Mucosa of rectum (tissue), 2 donors: ENCODE data around the gene CCDC91.

Experiments used
- H3K27ac ChIP-seq, 2 donors: one replicate each; pipeline ENCODE4 v1.7.0; 2013; ENCODE audit warnings: inconsistent platforms in 2 of 2, low read depth in 2 of 2, low read length in 2 of 2
- H3K27me3 ChIP-seq, 2 donors: one replicate each; pipeline ENCODE4 v1.7.0; 2013; ENCODE audit warnings: low read length in 2 of 2; ENCODE audit not compliant: control insufficient read depth in 2 of 2, insufficient read depth in 2 of 2
- H3K36me3 ChIP-seq, 2 donors: one replicate each; pipeline ENCODE4 v1.7.0; 2013; ENCODE audit warnings: low read length in 2 of 2; ENCODE audit not compliant: control insufficient read depth in 2 of 2, insufficient read depth in 2 of 2
- H3K4me1 ChIP-seq, 2 donors: one replicate each; pipeline ENCODE4 v1.7.0; 2013; ENCODE audit warnings: low read length in 2 of 2, mild to moderate bottlenecking in 1 of 2; ENCODE audit not compliant: control insufficient read depth in 2 of 2, insufficient read depth in 2 of 2
- H3K4me3 ChIP-seq, 2 donors: one replicate each; pipeline ENCODE4 v1.7.0; 2013; ENCODE audit warnings: low read length in 2 of 2
- H3K9ac ChIP-seq, 2 donors: one replicate each; pipeline ENCODE4 v1.7.0; 2013; ENCODE audit warnings: low read length in 2 of 2, low read depth in 1 of 2, mild to moderate bottlenecking in 1 of 2
- H3K9me3 ChIP-seq, 2 donors: one replicate each; pipeline ENCODE4 v1.7.0; 2013; ENCODE audit warnings: low read length in 2 of 2; ENCODE audit not compliant: control insufficient read depth in 2 of 2
- donor health status: healthy.
- donor health status: Normal muscosa, but diverticular disease.

Gene CCDC91

DNA sequence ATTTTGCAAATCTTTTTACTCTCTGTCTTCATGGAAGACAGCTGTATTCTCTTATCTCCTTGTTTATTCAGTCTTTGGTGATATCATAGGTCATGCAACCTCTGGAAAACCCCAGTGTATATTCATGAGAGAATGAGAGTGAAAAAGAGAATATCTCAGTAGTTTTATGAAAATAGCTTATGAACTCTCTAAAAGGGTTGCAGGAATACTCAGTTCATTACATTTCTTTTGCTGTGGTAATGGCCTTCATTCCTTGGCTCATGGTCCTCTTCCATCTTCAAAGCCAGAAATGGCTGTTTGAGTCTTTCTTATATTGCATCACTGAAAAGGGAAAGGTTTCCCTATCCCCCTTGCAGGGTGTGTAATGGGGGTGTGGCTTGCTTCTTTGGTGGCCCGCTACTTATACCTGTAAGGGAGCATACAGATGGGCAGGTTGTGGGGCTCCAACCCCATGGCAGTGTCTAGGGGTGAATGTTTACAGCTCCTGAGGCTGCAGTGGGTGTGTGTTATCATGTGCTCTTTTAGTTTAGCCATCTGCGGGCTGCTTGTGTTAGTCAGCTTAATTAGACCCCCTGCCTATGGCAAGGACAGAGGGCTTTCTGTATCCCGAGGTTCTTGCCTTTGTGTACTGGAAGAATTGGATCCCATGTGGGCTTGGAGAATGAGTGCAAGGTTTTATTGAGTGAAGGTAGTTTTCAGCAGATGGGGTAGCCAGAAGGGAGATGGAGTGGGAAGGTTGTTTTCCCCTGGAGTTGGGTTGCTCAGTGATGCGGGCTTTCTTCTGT lies 150.2 kb downstream of the CCDC91 start:
- H3K9me3 ChIP-seq: no peaks in the 10 kb centered on the region
- no peak overlapping the region for H3K4me3 ChIP-seq
- no peak overlapping the region for H3K9ac ChIP-seq
- no peak overlapping the region for H3K27ac ChIP-seq
- H3K27me3 ChIP-seq: no peaks in the 10 kb centered on the region
- H3K4me1 ChIP-seq: no peaks in the 10 kb centered on the region
- H3K36me3 ChIP-seq: no peaks in the 10 kb centered on the region

DNA sequence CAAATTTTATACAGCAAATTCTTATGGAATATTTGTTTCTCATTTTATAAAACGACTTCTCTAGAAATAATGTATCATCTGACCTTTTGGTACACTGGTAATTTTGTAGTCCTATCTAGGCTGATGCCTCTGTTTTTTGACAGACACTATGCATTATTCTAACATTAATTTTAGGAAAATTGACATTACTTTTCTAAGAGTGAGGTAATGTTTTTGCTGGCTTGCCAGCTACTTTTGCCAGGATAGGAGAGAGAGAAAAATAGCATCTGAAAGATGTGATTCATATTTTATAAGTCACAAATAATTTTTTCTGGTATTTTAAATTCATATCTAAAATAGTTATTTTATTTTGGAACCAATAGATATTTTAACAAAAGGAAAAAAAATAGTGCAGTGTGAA lies 153.5 kb downstream of the CCDC91 start:
- Histone ChIP-seq H3K27ac (no peak overlapping the region), H3K4me3 (no peak overlapping the region), H3K27me3 (no peaks in the 10 kb centered on the region), H3K9ac (no peak overlapping the region), H3K4me1 (no peaks in the 10 kb centered on the region), H3K9me3 (no peaks in the 10 kb centered on the region), H3K36me3 (no peaks in the 10 kb centered on the region)

DNA sequence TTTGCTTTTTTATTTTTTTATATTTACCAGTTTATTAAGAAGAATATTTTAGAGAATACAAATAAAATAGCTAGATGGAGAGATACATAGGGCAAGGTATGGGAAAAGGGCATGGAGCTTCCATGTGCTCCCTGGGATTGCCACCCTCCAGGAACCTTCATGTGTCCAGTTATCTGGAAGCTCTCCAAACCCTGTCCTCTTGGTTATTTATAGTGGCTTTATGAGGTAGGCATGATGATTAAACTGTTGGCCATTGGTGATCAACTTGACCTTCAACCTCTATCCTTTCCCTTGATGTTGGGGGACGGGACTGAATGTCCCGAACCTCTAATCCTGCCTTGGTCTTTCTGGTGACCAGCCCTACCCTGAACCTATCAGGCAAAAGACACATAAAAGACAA lies 156.3 kb downstream of the CCDC91 start:
- Histone ChIP-seq H3K4me1 (no peaks in the 10 kb centered on the region), H3K9ac (no peak overlapping the region), H3K27ac (no peak overlapping the region), H3K27me3 (no peaks in the 10 kb centered on the region), H3K9me3 (no peaks in the 10 kb centered on the region), H3K4me3 (no peak overlapping the region), H3K36me3 (no peaks in the 10 kb centered on the region)

DNA sequence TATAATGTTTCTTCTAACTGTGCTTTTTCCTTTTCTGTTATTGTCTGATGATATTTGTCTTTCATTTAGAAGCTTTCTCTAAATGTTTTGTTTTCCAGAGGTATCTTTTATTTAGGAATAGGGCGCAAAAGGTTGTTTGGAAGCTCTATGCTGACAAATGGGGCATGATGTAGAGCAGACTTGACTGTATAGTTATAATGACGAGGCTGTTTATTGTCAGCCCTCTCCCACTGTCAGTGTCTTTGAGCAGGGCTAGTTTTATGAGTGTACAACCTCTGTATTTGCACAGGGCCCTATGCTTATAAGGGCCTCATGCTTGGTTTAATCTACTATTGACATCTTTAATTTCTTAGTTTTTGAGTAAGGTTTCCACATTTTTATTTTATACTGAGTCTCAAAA lies 158.9 kb downstream of the CCDC91 start:
- Histone ChIP-seq H3K36me3 (no peaks in the 10 kb centered on the region), H3K9me3 (no peaks in the 10 kb centered on the region), H3K4me3 (no peak overlapping the region), H3K9ac (no peak overlapping the region), H3K27me3 (no peaks in the 10 kb centered on the region), H3K4me1 (no peaks in the 10 kb centered on the region), H3K27ac (no peak overlapping the region)

DNA sequence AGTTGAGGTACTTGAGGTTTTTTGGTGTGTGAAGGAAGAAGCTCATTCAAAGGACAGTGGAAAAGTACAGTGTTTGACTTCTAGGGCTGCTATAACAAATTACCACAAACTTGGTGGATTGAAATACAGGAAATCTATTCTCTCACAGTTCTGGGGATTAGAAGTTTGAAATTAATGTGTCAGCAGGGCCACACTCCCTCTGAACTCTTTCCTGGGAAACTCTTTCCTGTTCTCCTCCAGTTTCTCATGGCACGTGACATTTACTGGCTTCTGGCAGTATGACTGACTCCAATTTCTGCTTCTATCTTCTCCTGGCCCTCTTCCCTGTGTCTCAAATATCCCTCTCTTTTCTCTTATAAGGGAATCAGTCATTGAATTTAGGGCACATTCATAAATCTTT lies 160.2 kb downstream of the CCDC91 start:
- Histone ChIP-seq H3K4me3 (no peak overlapping the region), H3K4me1 (no peaks in the 10 kb centered on the region), H3K27me3 (no peaks in the 10 kb centered on the region), H3K27ac (no peak overlapping the region), H3K9ac (no peak overlapping the region), H3K9me3 (no peaks in the 10 kb centered on the region), H3K36me3 (no peaks in the 10 kb centered on the region)

DNA sequence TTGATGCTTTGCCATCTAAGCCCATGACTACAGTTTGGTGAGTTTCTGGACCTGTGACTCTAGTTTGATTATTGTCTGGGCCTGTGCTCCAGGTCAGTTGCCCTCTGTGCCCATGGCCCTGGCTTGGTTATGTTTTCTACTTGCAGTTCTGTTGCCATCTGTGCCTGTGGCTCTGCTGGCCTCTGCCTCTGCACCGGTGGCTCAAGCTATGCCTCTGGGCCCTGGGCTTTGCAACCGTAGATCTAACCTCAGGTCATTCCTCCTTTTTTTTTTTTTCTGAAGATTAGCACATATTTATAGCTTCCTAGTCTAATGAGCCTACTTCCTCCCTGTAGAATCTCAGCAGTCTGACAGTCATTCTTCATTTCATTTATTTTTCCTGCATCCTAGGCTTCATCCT lies 161.2 kb downstream of the CCDC91 start:
- H3K9ac ChIP-seq: no peak overlapping the region
- H3K36me3 ChIP-seq: no peaks in the 10 kb centered on the region
- H3K27ac ChIP-seq: no peak overlapping the region
- H3K4me1 ChIP-seq: no peaks in the 10 kb centered on the region
- H3K27me3 ChIP-seq: no peaks in the 10 kb centered on the region
- no peak overlapping the region for H3K4me3 ChIP-seq
- H3K9me3 ChIP-seq: no peaks in the 10 kb centered on the region

DNA sequence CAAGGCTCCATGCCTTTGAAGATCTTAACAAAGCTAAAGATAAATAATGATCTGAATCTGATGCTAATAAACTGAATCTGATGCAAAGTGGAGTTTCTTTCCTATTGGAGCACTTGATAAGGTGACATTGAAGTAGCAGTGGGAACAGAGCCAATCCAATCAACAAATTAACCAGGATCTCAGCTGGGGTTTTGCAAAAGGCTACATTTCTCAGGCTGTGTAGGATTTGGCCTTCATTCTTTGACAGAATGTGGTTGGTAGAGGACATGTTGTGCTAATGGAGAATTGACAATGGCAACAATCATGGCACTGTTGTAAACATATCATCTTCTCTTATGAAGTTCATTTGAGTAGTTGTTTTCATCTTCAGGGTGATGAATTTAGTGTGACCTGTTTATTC lies 164.9 kb downstream of the CCDC91 start:
- no peak overlapping the region for H3K27ac ChIP-seq

DNA sequence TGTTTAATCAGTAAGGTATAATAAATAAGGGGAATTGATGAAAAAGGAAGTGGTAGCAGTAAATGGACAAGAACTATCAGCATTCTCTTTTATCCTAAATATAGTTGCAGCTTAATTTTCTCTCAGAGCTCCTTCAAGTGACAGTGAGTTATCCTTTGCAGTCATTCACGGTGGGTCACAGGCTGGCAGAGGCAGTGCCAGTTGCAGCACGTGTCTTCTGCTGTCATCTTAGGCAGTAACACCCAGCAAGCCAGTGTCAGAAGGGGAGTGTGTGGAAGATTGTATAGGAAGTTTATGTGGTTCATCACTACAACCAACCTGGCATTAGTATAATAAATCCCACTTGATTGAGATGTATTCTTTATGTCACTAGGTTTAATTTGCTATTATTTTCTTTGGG lies 170.0 kb downstream of the CCDC91 start:
- no peak overlapping the region for H3K9ac ChIP-seq
- H3K36me3 ChIP-seq: no peaks in the 10 kb centered on the region
- no peak overlapping the region for H3K27ac ChIP-seq
- H3K27me3 ChIP-seq: no peaks in the 10 kb centered on the region
- H3K4me3 ChIP-seq: no peak overlapping the region
- no peaks in the 10 kb centered on the region for H3K4me1 ChIP-seq
- H3K9me3 ChIP-seq: no peaks in the 10 kb centered on the region

More for the DNA sequence above, 164.9 kb downstream of the CCDC91 start:
- Histone ChIP-seq H3K36me3 (no peaks in the 10 kb centered on the region), H3K9me3 (no peaks in the 10 kb centered on the region), H3K9ac (no peak overlapping the region), H3K4me3 (no peak overlapping the region), H3K27me3 (no peaks in the 10 kb centered on the region), H3K4me1 (no peaks in the 10 kb centered on the region)

DNA sequence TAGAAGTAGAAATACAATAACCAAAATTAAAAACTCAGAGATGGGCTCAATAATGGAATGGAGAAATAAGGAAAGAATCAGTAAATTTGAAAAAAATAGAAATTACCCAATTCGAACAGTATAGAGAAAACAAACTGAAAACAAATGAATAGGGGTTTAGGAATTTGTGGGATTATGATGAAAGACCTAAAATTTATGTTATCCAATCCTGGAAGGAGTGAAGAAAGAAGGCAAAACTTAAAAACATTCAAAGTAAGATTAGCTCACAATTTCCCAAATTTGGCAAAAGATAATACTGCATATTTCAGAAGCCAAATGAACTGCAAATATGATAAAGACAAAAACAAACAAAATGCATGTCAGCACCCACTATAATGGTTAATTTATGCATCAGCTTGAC lies 177.1 kb downstream of the CCDC91 start:
- no peaks in the 10 kb centered on the region for H3K4me1 ChIP-seq
- peaks cover 7 to 11% of the 10 kb centered on the region in 2 donors for H3K9me3 ChIP-seq
- H3K4me3 ChIP-seq: no peak overlapping the region
- H3K27ac ChIP-seq: no peak overlapping the region
- peaks cover 0 to 12% of the 10 kb centered on the region in 2 donors for H3K36me3 ChIP-seq
- no peaks in the 10 kb centered on the region for H3K27me3 ChIP-seq
- H3K9ac ChIP-seq: no peak overlapping the region

DNA sequence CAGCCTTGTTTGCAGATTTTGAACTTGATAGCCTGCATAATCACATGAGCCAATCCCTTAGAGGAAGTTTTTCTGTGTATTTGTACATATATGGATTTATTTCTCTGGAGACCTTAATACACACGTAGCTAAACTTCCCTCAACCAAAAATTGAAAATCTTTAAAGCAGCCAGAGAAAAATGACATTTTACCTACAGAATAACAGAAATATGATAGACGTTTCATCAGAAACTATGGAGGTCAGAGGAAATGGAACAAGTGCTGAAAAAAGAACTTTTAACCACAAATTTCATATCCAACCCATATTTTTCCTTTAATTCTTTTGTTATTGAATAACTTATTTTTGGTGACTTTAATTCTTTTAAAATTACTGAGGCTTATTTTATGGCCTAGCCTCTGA lies 177.7 kb downstream of the CCDC91 start:
- Histone ChIP-seq H3K36me3 (peaks cover 0 to 12% of the 10 kb centered on the region in 2 donors), H3K4me3 (no peak overlapping the region), H3K9me3 (peaks cover 7 to 11% of the 10 kb centered on the region in 2 donors), H3K4me1 (no peaks in the 10 kb centered on the region), H3K27ac (no peak overlapping the region), H3K9ac (no peak overlapping the region), H3K27me3 (no peaks in the 10 kb centered on the region)
